Hematopoietic multipotent progenitor cell treated with erythropoietin and hydrocortisone succinate and interleukin-3 and kit ligand, for 15 days (in vitro differentiated cells): Measurements from ENCODE around the gene PYGM.
A peak's percentile ranks its signal among the peaks of the same experiment; 100 is the strongest.
"Not testable (repeated sequence)": the region's sequence is repeated elsewhere in the genome, so short reads cannot be mapped to it uniquely, and the experiment has no call there.

Experiments
- DNase-seq: peaks from one replicate; pipeline ENCODE4 v3.0.0-alpha.2; 2015; ENCODE audit warnings: low spot score

PYGM gene

DNA sequence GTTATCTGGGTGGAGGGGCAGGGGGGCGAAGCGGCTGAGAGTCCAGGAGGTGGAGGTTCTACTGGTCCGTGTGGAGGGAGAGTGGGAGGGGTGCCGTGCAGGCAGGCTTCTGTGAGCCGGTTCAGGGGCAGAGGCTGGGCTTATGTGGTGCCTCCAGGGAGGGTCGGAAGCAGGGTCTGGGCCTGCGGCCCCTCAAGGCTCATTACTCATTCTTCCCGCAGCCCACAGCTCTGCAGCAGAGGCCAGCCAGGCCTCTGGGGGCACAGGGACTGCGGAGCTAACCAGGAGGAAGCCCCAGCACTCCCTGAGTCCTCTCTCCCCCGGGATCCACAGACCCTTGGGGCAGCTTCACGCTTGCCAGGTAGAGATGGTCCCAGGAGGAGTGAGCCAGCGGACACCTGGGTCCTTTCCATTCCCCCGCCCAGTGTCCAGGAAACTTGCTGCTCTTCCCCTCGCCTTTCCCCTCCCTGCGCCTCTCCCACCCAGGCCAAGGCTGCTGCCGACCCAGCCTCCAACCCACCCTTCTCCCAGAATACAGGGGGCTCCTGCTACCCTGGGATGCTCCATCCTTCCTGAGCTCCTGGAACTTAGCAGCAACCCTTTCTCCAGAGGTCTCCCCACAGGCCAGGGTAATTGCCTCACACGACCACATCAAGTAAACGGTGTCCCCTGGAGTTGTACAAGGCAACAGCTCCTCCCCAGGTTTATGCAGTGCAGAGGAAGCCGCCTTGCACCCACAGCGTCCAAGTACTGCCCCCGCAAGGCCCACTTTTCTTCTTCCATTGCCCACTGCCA lies 43.1 kb downstream of the PYGM start:
- DNase-seq: no peak

- no peak for DNase-seq
These were observed 43.9 kb downstream of the PYGM start for GRCh38 chr11:64715756-64716472.

GRCh38 chr11:64715110-64715509 lies 44.7 kb downstream of the PYGM start:
- no peak for DNase-seq

- no peak for DNase-seq
These were observed 45.1 kb downstream of the PYGM start for GRCh38 chr11:64714666-64715065.

GRCh38 chr11:64713781-64714363 lies 45.9 kb downstream of the PYGM start:
- no peak for DNase-seq

GRCh38 chr11:64713016-64713707 lies 46.6 kb downstream of the PYGM start:
- no peak for DNase-seq

- peak; percentile 12 for DNase-seq
These were observed 47.3 kb downstream of the PYGM start for GRCh38 chr11:64712430-64713015.

- no peak for DNase-seq
These were observed 47.8 kb downstream of the PYGM start for GRCh38 chr11:64711956-64712362.

DNA sequence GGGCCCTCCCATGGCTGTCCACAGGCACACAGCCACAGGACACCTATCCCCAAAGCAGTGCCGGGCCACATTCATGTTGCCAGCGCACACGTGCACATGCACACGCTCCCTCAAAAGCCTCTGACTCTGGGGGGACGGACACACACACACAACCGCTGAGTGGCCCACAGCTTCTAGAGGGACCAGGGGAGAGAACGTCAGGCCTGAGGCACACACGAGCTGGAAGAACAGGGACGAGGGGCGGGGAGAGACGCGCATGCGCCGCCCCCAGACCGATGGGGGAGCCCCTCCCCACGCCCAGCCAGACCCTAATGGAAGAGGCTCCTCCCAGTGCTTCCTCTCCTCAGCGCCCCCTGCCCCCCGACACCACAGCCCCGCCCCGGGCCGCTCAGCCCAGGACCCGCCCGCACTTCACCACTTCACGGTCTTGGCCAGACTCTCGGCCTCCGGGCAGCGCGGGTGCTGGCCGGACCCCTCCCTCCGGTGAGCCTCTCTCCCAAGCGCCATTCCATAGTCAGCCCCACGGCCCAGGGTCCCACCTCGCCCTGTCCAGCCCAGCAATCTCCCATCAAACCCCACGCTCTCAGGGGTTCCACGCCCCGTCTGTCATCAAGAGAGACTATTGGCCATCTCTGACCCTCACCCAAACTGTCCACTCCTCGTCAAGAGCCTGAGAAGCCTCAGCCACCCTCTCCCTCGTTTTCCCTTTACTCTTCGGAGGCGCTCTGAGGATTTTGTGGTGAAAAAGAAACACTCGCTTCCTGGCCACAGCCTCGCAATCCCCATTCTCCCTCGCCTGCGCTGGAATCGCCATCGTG lies 48.4 kb downstream of the PYGM start:
- DNase-seq: no peak

- no peak for DNase-seq
These were observed 49.2 kb downstream of the PYGM start for GRCh38 chr11:64710418-64711137.

GRCh38 chr11:64705501-64705900 lies 54.3 kb downstream of the PYGM start:
- no peak for DNase-seq

GRCh38 chr11:64703048-64703447 lies 56.7 kb downstream of the PYGM start:
- DNase-seq: no peak

DNA sequence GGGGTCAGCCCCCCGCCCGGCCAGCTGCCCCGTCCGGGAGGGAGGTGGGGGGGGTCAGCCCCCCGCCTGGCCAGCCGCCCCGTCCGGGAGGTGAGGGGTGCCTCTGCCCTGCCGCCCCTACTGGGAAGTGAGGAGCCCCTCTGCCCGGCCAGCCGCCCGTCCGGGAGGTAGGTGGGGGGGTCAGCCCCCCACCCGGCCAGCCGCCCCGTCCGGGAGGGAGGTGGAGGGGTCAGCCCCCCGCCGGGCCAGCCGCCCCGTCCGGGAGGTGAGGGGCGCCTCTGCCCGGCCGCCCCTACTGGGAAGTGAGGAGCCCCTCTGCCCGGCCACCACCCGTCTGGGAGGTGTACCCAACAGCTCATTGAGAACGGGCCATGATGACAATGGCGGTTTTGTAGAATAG lies 57.8 kb downstream of the PYGM start:
- DNase-seq: not testable (repeated sequence)

GRCh38 chr11:64698427-64698826 lies 61.3 kb downstream of the PYGM start:
- DNase-seq: no peak

DNA sequence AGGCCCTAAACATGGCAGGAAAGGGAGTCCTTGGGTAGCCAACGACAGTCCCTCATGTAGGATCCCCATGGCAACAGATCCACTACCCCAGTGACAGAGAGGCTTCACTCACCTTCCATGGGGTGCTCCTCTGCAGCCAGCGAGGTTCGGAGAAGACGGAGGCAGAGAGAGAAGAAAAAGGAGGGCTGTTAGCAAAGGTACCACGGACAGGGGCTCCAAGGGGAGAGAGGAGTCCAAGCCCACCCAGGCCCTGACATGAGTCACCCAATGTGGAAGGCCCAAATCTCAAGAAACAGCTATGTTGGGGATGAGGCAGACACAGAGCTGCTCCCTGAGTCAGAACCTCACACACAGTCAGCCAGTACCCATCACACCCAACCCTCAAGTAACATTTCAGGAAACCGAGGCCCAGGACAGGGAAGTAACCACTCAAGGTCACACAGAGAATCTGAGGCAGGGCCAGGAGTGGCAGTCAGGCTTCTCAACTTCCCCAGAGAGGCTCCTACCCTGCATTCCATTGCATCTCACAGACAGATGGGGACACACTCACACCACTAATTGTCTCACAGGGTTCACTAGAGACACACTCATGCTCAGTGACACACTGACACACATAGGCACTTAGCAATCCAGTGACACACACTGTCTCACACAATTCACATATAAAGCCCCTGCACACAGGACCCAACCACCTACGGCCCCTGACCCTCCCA lies 62.0 kb downstream of the PYGM start:
- DNase-seq: no peak
